NCI-H1930 (cell line): ENCODE results near the gene ETV6.

ENCODE experiments used
- DNase-seq, 2 experiments: peaks; one replicate each; lab custom pipeline; 2025; lab: John Stamatoyannopoulos, UW

ETV6 gene

GRCh38 chr12:11695321-11695720, 45.8 kb downstream of the ETV6 start:
- no peak for DNase-seq

- DNase-seq, result no peak
These were observed 46.6 kb downstream of the ETV6 start for GRCh38 chr12:11696084-11696483.

- DNase-seq, result no peak
These were observed 47.7 kb downstream of the ETV6 start for GRCh38 chr12:11697131-11697530.

- DNase-seq, result no peak
These were observed 48.4 kb downstream of the ETV6 start for GRCh38 chr12:11697670-11698387.

GRCh38 chr12:11698729-11699128, 49.3 kb downstream of the ETV6 start:
- no peak for DNase-seq

- no peak for DNase-seq
These were observed 52.0 kb downstream of the ETV6 start for GRCh38 chr12:11701433-11701832.

- DNase-seq, result no peak
These were observed 53.5 kb downstream of the ETV6 start for GRCh38 chr12:11702959-11703358.

GRCh38 chr12:11703378-11703777, 53.9 kb downstream of the ETV6 start:
- DNase-seq, result no peak

GRCh38 chr12:11704089-11704488, 54.6 kb downstream of the ETV6 start:
- no peak for DNase-seq

GRCh38 chr12:11705010-11705409, 55.5 kb downstream of the ETV6 start:
- DNase-seq, result no peak

- no peak for DNase-seq
These were observed 57.3 kb downstream of the ETV6 start for GRCh38 chr12:11706509-11707379.

GRCh38 chr12:11707535-11707934, 58.1 kb downstream of the ETV6 start:
- DNase-seq, result no peak

- DNase-seq, result no peak
These were observed 60.0 kb downstream of the ETV6 start for GRCh38 chr12:11709513-11709912.

- DNase-seq, result peak in 1 of 2 experiments; percentile 36
These were observed 61.0 kb downstream of the ETV6 start for GRCh38 chr12:11710431-11710830.

GRCh38 chr12:11710906-11711305, 61.4 kb downstream of the ETV6 start:
- DNase-seq, result no peak

- DNase-seq, result no peak
These were observed 62.3 kb downstream of the ETV6 start for GRCh38 chr12:11711651-11712327.

GRCh38 chr12:11712491-11712890, 63.0 kb downstream of the ETV6 start:
- no peak for DNase-seq

GRCh38 chr12:11713202-11713601, 63.7 kb downstream of the ETV6 start:
- DNase-seq, result no peak

- DNase-seq, result no peak
These were observed 65.2 kb downstream of the ETV6 start for GRCh38 chr12:11714626-11715025.

- DNase-seq, result no peak
These were observed 66.1 kb downstream of the ETV6 start for GRCh38 chr12:11715621-11716020.

GRCh38 chr12:11716794-11717518, 67.5 kb downstream of the ETV6 start:
- no peak for DNase-seq

GRCh38 chr12:11717519-11717961, 68.1 kb downstream of the ETV6 start:
- DNase-seq, result no peak
